HCT116 (cell line): ENCODE measurements around the gene TENM4.

Experiments used
- EZH2 ChIP-seq: fragments of 200-600 bp; sonication (generic); IDR thresholded peaks from 2 replicates; pipeline ENCODE4 v1.6.1; 2017; ENCODE audit warnings: antibody characterized with exemption, mixed run types
- RAD21 ChIP-seq: IDR thresholded peaks from 2 replicates; pipeline ENCODE4 v1.6.1; 2012; ENCODE audit warnings: low read depth, mild to moderate bottlenecking
- TF ChIP-seq, protein P1 (sequence below), 3 experiments: fragments of 200-600 bp in 1 of 3; sonication (generic) in 1 of 3; IDR thresholded peaks in 2 of 3; conservative IDR thresholded peaks in 1 of 3; 2 replicates each; pipeline ENCODE4 v1.5.1; 2012 to 2017; ENCODE audit warnings: low read depth in 2 of 3, low read length in 2 of 3, antibody characterized with exemption in 1 of 3, borderline replicate concordance in 1 of 3, control low read depth in 1 of 3, mild to moderate bottlenecking in 1 of 3, mixed read lengths in 1 of 3, mixed run types in 1 of 3, moderate library complexity in 1 of 3; ENCODE audit not compliant: insufficient read depth in 1 of 3

DNA sequence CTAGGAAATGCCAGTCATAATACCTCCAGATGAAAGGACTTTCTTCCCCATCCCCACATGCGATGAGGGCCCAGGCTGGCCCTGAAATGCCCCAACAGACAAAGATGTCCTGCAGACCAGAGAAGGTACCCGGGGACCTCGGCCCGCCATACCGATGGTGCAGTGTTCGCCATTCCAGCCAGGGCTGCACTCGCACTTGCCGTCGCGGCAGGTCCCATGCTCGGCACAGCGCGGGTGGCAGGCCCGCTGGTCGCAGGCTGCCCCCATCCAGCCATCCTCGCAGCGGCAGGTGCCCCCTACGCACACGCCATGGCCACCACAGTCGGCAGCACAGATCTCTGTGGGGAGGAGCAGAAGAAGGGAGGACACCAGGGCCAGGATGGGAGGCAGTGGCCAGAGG lies 654.1 kb downstream of the TENM4 start:
- TF ChIP-seq EZH2 (no peak), RAD21 (no peak)
- TF ChIP-seq, protein P1, sequence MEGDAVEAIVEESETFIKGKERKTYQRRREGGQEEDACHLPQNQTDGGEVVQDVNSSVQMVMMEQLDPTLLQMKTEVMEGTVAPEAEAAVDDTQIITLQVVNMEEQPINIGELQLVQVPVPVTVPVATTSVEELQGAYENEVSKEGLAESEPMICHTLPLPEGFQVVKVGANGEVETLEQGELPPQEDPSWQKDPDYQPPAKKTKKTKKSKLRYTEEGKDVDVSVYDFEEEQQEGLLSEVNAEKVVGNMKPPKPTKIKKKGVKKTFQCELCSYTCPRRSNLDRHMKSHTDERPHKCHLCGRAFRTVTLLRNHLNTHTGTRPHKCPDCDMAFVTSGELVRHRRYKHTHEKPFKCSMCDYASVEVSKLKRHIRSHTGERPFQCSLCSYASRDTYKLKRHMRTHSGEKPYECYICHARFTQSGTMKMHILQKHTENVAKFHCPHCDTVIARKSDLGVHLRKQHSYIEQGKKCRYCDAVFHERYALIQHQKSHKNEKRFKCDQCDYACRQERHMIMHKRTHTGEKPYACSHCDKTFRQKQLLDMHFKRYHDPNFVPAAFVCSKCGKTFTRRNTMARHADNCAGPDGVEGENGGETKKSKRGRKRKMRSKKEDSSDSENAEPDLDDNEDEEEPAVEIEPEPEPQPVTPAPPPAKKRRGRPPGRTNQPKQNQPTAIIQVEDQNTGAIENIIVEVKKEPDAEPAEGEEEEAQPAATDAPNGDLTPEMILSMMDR (IDR thresholded peaks at IDR 0.05 in 2 of 3, conservative IDR thresholded peaks at IDR 0.05 in 1 of 3; ENCODE audit: borderline replicate concordance in 1 of 3, insufficient read depth in 1 of 3, low read depth in 2 of 3, low read length in 2 of 3), result no peak
